Measurements from ENCODE around the gene ATXN10.

ATXN10 gene

DNA sequence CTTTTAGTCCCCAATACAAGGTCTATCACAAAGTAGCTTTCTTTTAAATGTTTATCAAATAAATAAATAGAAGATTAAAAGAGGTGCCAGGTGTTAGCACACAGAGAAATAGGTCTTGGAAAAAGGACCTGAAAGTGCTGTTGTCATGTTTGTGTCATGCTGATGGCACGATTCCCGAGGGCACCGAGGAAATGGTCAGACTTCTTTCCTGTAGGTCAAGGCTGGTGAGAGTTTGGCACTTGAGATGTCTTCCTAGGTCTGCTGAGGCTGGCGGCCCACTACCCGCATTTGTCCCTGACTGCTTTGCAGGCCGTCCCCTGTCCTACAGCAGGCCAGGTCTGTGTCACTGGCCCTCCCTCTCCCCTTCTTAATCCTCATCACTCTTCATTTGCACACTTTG, 112.1 kb downstream of the ATXN10 start:
- no peak overlapping the region for H3K4me3 ChIP-seq (replicated peaks; ENCODE audit: insufficient read depth, low read length)
- DNase-seq (ENCODE audit: low read depth in 1 of 2, low spot score in 1 of 2) = no peak
- no peaks in the 10 kb centered on the region for H3K27me3 ChIP-seq (ENCODE audit: insufficient read depth, poor library complexity, severe bottlenecking)
- no peak overlapping the region for H3K27ac ChIP-seq (replicated peaks)
- TF ChIP-seq GABPA (IDR thresholded peaks at IDR 0.05; ENCODE audit: low read depth) = no peak
- TF ChIP-seq SPI1 (IDR thresholded peaks at IDR 0.05; ENCODE audit: borderline replicate concordance, low read depth) = no peak
- TF ChIP-seq, protein P1, sequence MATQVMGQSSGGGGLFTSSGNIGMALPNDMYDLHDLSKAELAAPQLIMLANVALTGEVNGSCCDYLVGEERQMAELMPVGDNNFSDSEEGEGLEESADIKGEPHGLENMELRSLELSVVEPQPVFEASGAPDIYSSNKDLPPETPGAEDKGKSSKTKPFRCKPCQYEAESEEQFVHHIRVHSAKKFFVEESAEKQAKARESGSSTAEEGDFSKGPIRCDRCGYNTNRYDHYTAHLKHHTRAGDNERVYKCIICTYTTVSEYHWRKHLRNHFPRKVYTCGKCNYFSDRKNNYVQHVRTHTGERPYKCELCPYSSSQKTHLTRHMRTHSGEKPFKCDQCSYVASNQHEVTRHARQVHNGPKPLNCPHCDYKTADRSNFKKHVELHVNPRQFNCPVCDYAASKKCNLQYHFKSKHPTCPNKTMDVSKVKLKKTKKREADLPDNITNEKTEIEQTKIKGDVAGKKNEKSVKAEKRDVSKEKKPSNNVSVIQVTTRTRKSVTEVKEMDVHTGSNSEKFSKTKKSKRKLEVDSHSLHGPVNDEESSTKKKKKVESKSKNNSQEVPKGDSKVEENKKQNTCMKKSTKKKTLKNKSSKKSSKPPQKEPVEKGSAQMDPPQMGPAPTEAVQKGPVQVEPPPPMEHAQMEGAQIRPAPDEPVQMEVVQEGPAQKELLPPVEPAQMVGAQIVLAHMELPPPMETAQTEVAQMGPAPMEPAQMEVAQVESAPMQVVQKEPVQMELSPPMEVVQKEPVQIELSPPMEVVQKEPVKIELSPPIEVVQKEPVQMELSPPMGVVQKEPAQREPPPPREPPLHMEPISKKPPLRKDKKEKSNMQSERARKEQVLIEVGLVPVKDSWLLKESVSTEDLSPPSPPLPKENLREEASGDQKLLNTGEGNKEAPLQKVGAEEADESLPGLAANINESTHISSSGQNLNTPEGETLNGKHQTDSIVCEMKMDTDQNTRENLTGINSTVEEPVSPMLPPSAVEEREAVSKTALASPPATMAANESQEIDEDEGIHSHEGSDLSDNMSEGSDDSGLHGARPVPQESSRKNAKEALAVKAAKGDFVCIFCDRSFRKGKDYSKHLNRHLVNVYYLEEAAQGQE (IDR thresholded peaks at IDR 0.05; ENCODE audit: insufficient replicate concordance, low read depth) = no peak
- no peak for TF ChIP-seq POLR2AphosphoS5 (IDR thresholded peaks at IDR 0.05; ENCODE audit: low read depth)
- TF ChIP-seq CTCF (IDR thresholded peaks at IDR 0.05; ENCODE audit: insufficient read depth, low read length) = no peak

- DNase-seq (ENCODE audit: low read depth in 1 of 2, low spot score in 1 of 2) = no peak
- H3K27ac ChIP-seq (replicated peaks) = no peak overlapping the region
- TF ChIP-seq GABPA (IDR thresholded peaks at IDR 0.05; ENCODE audit: low read depth) (no peak), CTCF (IDR thresholded peaks at IDR 0.05; ENCODE audit: insufficient read depth, low read length) (no peak), POLR2AphosphoS5 (IDR thresholded peaks at IDR 0.05; ENCODE audit: low read depth) (no peak), SPI1 (IDR thresholded peaks at IDR 0.05; ENCODE audit: borderline replicate concordance, low read depth) (no peak)
- TF ChIP-seq, protein P1 (IDR thresholded peaks at IDR 0.05; ENCODE audit: insufficient replicate concordance, low read depth) = no peak
- H3K4me3 ChIP-seq (replicated peaks; ENCODE audit: insufficient read depth, low read length) = no peak overlapping the region
- no peaks in the 10 kb centered on the region for H3K27me3 ChIP-seq (ENCODE audit: insufficient read depth, poor library complexity, severe bottlenecking)
Observed at GRCh38 chr22:45784357-45785277, 113.0 kb downstream of the ATXN10 start.

- no peak for TF ChIP-seq GABPA (IDR thresholded peaks at IDR 0.05; ENCODE audit: low read depth)
- TF ChIP-seq CTCF (IDR thresholded peaks at IDR 0.05; ENCODE audit: insufficient read depth, low read length) = no peak
- TF ChIP-seq, protein P1 (IDR thresholded peaks at IDR 0.05; ENCODE audit: insufficient replicate concordance, low read depth) = no peak
- no peak for TF ChIP-seq POLR2AphosphoS5 (IDR thresholded peaks at IDR 0.05; ENCODE audit: low read depth)
- no peak for DNase-seq (ENCODE audit: low read depth in 1 of 2, low spot score in 1 of 2)
- no peak overlapping the region for H3K4me3 ChIP-seq (replicated peaks; ENCODE audit: insufficient read depth, low read length)
- H3K27ac ChIP-seq (replicated peaks) = no peak overlapping the region
- no peaks in the 10 kb centered on the region for H3K27me3 ChIP-seq (ENCODE audit: insufficient read depth, poor library complexity, severe bottlenecking)
Observed at GRCh38 chr22:45785458-45785857, 113.8 kb downstream of the ATXN10 start.

Data from HL-60 (cell line).